ENCODE measurements around the gene TLCD1. TPM values are rescaled to one million over a fixed set of nuclear protein-coding genes. Genes with fewer than 3 reads are reported as not detected.

Gene TLCD1
- total RNA-seq, 1 experiment from 2014 or later, result 7.1 TPM

GRCh38 chr17:28765038-28765437 is 39.0 kb upstream of the TLCD1 start:
- Histone ChIP-seq H4K20me1 (ENCODE audit: low read length) (no peaks in the 10 kb centered on the region), H3K9ac (ENCODE audit: low read length) (no peak overlapping the region), H3K36me3 (ENCODE audit: low read depth, low read length) (peaks cover 5% of the 10 kb centered on the region; the same call in 1 of the 2 replicates), H3F3A (ENCODE audit: low read length, unreplicated experiment) (no peaks in the 10 kb centered on the region), H3K27me3 (ENCODE audit: low read length) (no peaks in the 10 kb centered on the region), H3K9me2 (replicated peaks; ENCODE audit: low read length) (no peaks in the 10 kb centered on the region), H2AFZ (ENCODE audit: low read length) (no peak overlapping the region), H3K4me2 (ENCODE audit: low read length) (no peak overlapping the region), H3K4me3 (ENCODE audit: low read length) (no peak overlapping the region), H3K4me1 (ENCODE audit: insufficient read depth, low read length) (peaks cover 14% of the 10 kb centered on the region), H3K79me2 (ENCODE audit: low read length) (peaks cover 6% of the 10 kb centered on the region; the same call in 1 of the 2 replicates), H3K9me3 (ENCODE audit: low read length) (no peaks in the 10 kb centered on the region), H3K27ac (ENCODE audit: low read length) (no peak overlapping the region)
- intact Hi-C loops (cut with micrococcal nuclease), result no loop called here
- ATAC-seq, result no peak
- CTCF ChIA-PET, result no interaction called here
- TF ChIP-seq CTCF (conservative IDR thresholded peaks at IDR 0.05; ENCODE audit: low read depth, low read length) (no peak), EZH2phosphoT487 (IDR thresholded peaks at IDR 0.05; ENCODE audit: borderline replicate concordance, low read length) (no peak), EZH2 (IDR thresholded peaks at IDR 0.05; ENCODE audit: low read length, unreplicated experiment) (no peak)
- BruUV-seq (replicated peaks), result no TSS peak
- POLR2A ChIA-PET (ENCODE audit: unreplicated experiment), result no interaction called here
- no peak for DNase-seq

GRCh38 chr17:28763804-28764266 is 37.8 kb upstream of the TLCD1 start:
- ChIA-PET POLR2A (ENCODE audit: unreplicated experiment) (interaction anchor here (0.5 to 0.6 kb wide), 2 partner anchors 102 to 182 kb away, joined by 3 to 6 read pairs; no protein-coding TSS in a partner anchor), CTCF (interaction anchor here (0.6 to 1.6 kb wide), 9 partner anchors 37 to 169 kb away, joined by 3 to 15 read pairs (median 7); partner anchors contain the start of genes FAM222B and TLCD1)
- peak; percentile 86 for TF ChIP-seq CTCF (conservative IDR thresholded peaks at IDR 0.05; ENCODE audit: low read depth, low read length)
- no peak for TF ChIP-seq EZH2phosphoT487 (IDR thresholded peaks at IDR 0.05; ENCODE audit: borderline replicate concordance, low read length)
- Histone ChIP-seq H3K36me3 (ENCODE audit: low read depth, low read length) (peaks cover 10% of the 10 kb centered on the region), H3K9me3 (ENCODE audit: low read length) (no peaks in the 10 kb centered on the region), H3K27ac (ENCODE audit: low read length) (no peak overlapping the region), H4K20me1 (ENCODE audit: low read length) (no peaks in the 10 kb centered on the region), H2AFZ (ENCODE audit: low read length) (no peak overlapping the region), H3K27me3 (ENCODE audit: low read length) (no peaks in the 10 kb centered on the region), H3K9ac (ENCODE audit: low read length) (no peak overlapping the region), H3K4me1 (ENCODE audit: insufficient read depth, low read length) (peaks cover 14% of the 10 kb centered on the region), H3K9me2 (replicated peaks; ENCODE audit: low read length) (no peaks in the 10 kb centered on the region), H3K4me3 (ENCODE audit: low read length) (no peak overlapping the region), H3K4me2 (ENCODE audit: low read length) (no peak overlapping the region), H3F3A (ENCODE audit: low read length, unreplicated experiment) (no peaks in the 10 kb centered on the region), H3K79me2 (ENCODE audit: low read length) (peaks cover 6% of the 10 kb centered on the region; the same call in 1 of the 2 replicates)
- intact Hi-C loops (cut with micrococcal nuclease), result loop anchor here (5.0 kb wide), 1 partner anchor 43 kb away; no protein-coding TSS in a partner anchor
- no peak; the same call in 1 of the 2 replicates for ATAC-seq
- DNase-seq, result peak; percentile 85
- BruUV-seq (replicated peaks), result no TSS peak

GRCh38 chr17:28763137-28763799 is 37.2 kb upstream of the TLCD1 start:
- CTCF ChIA-PET, result interaction anchor here (0.6 to 1.6 kb wide), 8 partner anchors 36 to 155 kb away, joined by 3 to 15 read pairs (median 8); partner anchors contain the start of genes FAM222B and TLCD1
- no peak for ATAC-seq

More at GRCh38 chr17:28763137-28763799, 37.2 kb upstream of the TLCD1 start:
- Histone ChIP-seq H3K4me2 (ENCODE audit: low read length) (no peak overlapping the region), H3F3A (ENCODE audit: low read length, unreplicated experiment) (no peaks in the 10 kb centered on the region), H3K4me1 (ENCODE audit: insufficient read depth, low read length) (peaks cover 14% of the 10 kb centered on the region), H3K36me3 (ENCODE audit: low read depth, low read length) (peaks cover 10% of the 10 kb centered on the region), H3K27me3 (ENCODE audit: low read length) (no peaks in the 10 kb centered on the region), H4K20me1 (ENCODE audit: low read length) (no peaks in the 10 kb centered on the region), H3K9me2 (replicated peaks; ENCODE audit: low read length) (no peaks in the 10 kb centered on the region), H3K79me2 (ENCODE audit: low read length) (peaks cover 6% of the 10 kb centered on the region; the same call in 1 of the 2 replicates), H3K27ac (ENCODE audit: low read length) (no peak overlapping the region), H3K9ac (ENCODE audit: low read length) (no peak overlapping the region), H3K9me3 (ENCODE audit: low read length) (no peaks in the 10 kb centered on the region), H2AFZ (ENCODE audit: low read length) (no peak overlapping the region), H3K4me3 (ENCODE audit: low read length) (no peak overlapping the region)
- no peak for TF ChIP-seq CTCF (conservative IDR thresholded peaks at IDR 0.05; ENCODE audit: low read depth, low read length)
- no peak for TF ChIP-seq EZH2phosphoT487 (IDR thresholded peaks at IDR 0.05; ENCODE audit: borderline replicate concordance, low read length)
- no peak for TF ChIP-seq EZH2 (IDR thresholded peaks at IDR 0.05; ENCODE audit: low read length, unreplicated experiment)
- no peak for DNase-seq
- intact Hi-C loops (cut with micrococcal nuclease), result loop anchor here (5.0 kb wide), 1 partner anchor 44 kb away; no protein-coding TSS in a partner anchor
- BruUV-seq (replicated peaks), result no TSS peak
- POLR2A ChIA-PET (ENCODE audit: unreplicated experiment), result interaction anchor here (0.5 kb wide), 1 partner anchor 103 kb away, joined by 6 read pairs; no protein-coding TSS in a partner anchor

Data from PC-3 (cell line).